ENCODE measurements around the gene IPO8.

- TF ChIP-seq CTCF (IDR thresholded peaks at IDR 0.05 in 4 of 5, conservative IDR thresholded peaks at IDR 0.05 in 1 of 5) (no peak), POLR2A (IDR thresholded peaks at IDR 0.05) (no peak)
Observed at GRCh38 chr12:30631740-30632139, 63.9 kb downstream of the IPO8 start.

All from gastrocnemius medialis (tissue), 4 donors.